Panc1 (cell line): ENCODE measurements around the gene GPR87. TPM values are rescaled to one million over a fixed set of nuclear protein-coding genes. Genes with fewer than 3 reads are reported as not detected.

ENCODE experiments used
- ATAC-seq: fragments of 200-7000 bp; cut with Tn5 transposase; 2 replicates; pipeline ENCODE4 v1.9.1; 2020; ENCODE audit warnings: mild to moderate bottlenecking, moderate library complexity
- BruUV-seq: library from RNA; stranded (reverse); fragments of 400-500 nt; replicated peaks from 2 replicates; lab custom pipeline; 2021; lab: Mats Ljungman, UMichigan
- CTCF ChIA-PET: fragments of 300-600 bp; sonication (Branson Sonifier 250); formaldehyde crosslinking; loops from one replicate; lab custom pipeline; 2022; ENCODE audit warnings: antibody characterized with exemption; lab: Charles Lee
- POLR2A ChIA-PET: fragments of 300-600 bp; sonication (Branson Sonifier 250); formaldehyde crosslinking; loops from one replicate; lab custom pipeline; 2022; ENCODE audit warnings: antibody characterized with exemption; lab: Charles Lee
- DNase-seq: peaks from one replicate; pipeline ENCODE4 v3.0.0-alpha.2; 2010; ENCODE audit warnings: low read depth, low spot score
- H3K27ac ChIP-seq: 2 replicates; pipeline ENCODE4 v1.5.1; 2011; ENCODE audit warnings: mild to moderate bottlenecking, low read length, inconsistent platforms
- H3K27me3 ChIP-seq: fragments of 200-500 bp; sonication (Bioruptor generic); 2 replicates; pipeline ENCODE4 v1.6.0; 2014; ENCODE audit warnings: low read length, inconsistent platforms; ENCODE audit not compliant: control insufficient read depth, insufficient read depth
- H3K36me3 ChIP-seq: fragments of 200-500 bp; sonication (Bioruptor generic); 2 replicates; pipeline ENCODE4 v1.5.1; 2014; ENCODE audit warnings: inconsistent platforms, mild to moderate bottlenecking, low read length, moderate library complexity; ENCODE audit not compliant: control insufficient read depth, insufficient read depth
- H3K4me1 ChIP-seq: 2 replicates; pipeline ENCODE4 v1.5.1; 2011; ENCODE audit warnings: inconsistent platforms, mild to moderate bottlenecking, low read length, moderate library complexity; ENCODE audit not compliant: control insufficient read depth, insufficient read depth
- H3K4me3 ChIP-seq, 2 experiments: 2 replicates each; pipeline ENCODE4 v1.5.1; 2011 to 2012; ENCODE audit warnings: low read depth in 2 of 2, low read length in 2 of 2, mild to moderate bottlenecking in 2 of 2, inconsistent platforms in 1 of 2, moderate library complexity in 1 of 2
- H3K9me3 ChIP-seq: fragments of 200-500 bp; sonication (Bioruptor generic); 2 replicates; pipeline ENCODE4 v1.5.1; 2014; ENCODE audit warnings: low read depth, mild to moderate bottlenecking, inconsistent platforms, low read length, moderate library complexity; ENCODE audit not compliant: control insufficient read depth, insufficient read depth
- POLR2AphosphoS5 ChIP-seq: IDR thresholded peaks from 2 replicates; pipeline ENCODE4 v1.6.1; 2012; ENCODE audit warnings: mild to moderate bottlenecking, low read depth, low read length, moderate library complexity
- SIN3A ChIP-seq: IDR thresholded peaks from 2 replicates; pipeline ENCODE4 v1.6.1; 2012; ENCODE audit warnings: low read depth, mild to moderate bottlenecking, low read length, moderate library complexity, borderline replicate concordance; ENCODE audit not compliant: insufficient read depth
- TCF7L2 ChIP-seq: IDR thresholded peaks from 2 replicates; pipeline ENCODE4 v1.6.1; 2011; ENCODE audit warnings: mild to moderate bottlenecking, low read depth, low read length, inconsistent platforms
- in situ Hi-C: cut with HindIII; loops from 2 replicates; pipeline ENCODE4 v1.10.0; 2016; ENCODE audit warnings: low sequenced_read_pairs, low pct_unique_long_range_greater_than_20kb
- intact Hi-C: fragments of 100-400 bp; cut with micrococcal nuclease; formaldehyde crosslinking; loops from one replicate; pipeline ENCODE4 v1.10.0; 2022; ENCODE audit not compliant: unreplicated experiment
- total RNA-seq: library from RNA; stranded (reverse); gene quantifications from one replicate; pipeline ENCODE4 v1.2.1, GENCODE V29; 2021; ENCODE audit not compliant: unreplicated experiment
- TF ChIP-seq, protein P1 (sequence below), 2 experiments: IDR thresholded peaks; 2 replicates each; pipeline ENCODE4 v1.6.1; 2011 to 2012; ENCODE audit warnings: low read depth in 2 of 2, control low read depth in 1 of 2, low read length in 1 of 2, mild to moderate bottlenecking in 1 of 2, moderate library complexity in 1 of 2; ENCODE audit not compliant: insufficient read depth in 1 of 2
- TF ChIP-seq, protein P2 (sequence below): fragments of 450-650 bp; IDR thresholded peaks from 2 replicates; pipeline ENCODE4 v1.5.1; 2017; ENCODE audit warnings: mild to moderate bottlenecking

Gene GPR87
- total RNA-seq, 1 experiment from 2014 or later, result not detected

DNA sequence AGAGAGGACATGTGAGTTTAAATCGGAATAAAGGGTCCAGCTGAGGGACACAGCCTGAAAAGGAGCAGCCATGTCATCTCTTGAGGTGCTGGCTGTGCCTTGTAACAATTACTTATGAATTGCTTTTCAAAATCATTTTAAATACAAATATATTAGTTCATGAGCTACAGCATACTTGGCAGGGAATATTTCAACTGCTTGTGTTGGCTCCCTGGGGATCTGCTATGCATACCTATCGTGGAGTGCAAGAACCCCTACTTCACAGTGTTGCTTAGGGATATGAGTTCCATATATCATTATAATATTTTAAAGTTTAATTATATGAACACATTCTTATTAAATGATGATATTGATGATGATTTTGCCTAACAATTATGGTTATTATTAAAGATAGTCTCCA is 19.2 kb downstream of the GPR87 start:
- H3K27me3 ChIP-seq, result no peaks in the 10 kb centered on the region
- no peak overlapping the region for H3K4me3 ChIP-seq
- intact Hi-C loops, result no loop called here
- no peak overlapping the region for H3K27ac ChIP-seq
- in situ Hi-C loops, result no loop called here
- DNase-seq (no peak), ATAC-seq (no peak)
- H3K9me3 ChIP-seq, result no peaks in the 10 kb centered on the region
- BruUV-seq, result no TSS peak
- ChIA-PET POLR2A (no interaction called here), CTCF (no interaction called here)
- no peaks in the 10 kb centered on the region for H3K36me3 ChIP-seq
- H3K4me1 ChIP-seq, result no peaks in the 10 kb centered on the region
- TF ChIP-seq SIN3A (no peak), POLR2AphosphoS5 (no peak), TCF7L2 (no peak)
- TF ChIP-seq, protein P1, sequence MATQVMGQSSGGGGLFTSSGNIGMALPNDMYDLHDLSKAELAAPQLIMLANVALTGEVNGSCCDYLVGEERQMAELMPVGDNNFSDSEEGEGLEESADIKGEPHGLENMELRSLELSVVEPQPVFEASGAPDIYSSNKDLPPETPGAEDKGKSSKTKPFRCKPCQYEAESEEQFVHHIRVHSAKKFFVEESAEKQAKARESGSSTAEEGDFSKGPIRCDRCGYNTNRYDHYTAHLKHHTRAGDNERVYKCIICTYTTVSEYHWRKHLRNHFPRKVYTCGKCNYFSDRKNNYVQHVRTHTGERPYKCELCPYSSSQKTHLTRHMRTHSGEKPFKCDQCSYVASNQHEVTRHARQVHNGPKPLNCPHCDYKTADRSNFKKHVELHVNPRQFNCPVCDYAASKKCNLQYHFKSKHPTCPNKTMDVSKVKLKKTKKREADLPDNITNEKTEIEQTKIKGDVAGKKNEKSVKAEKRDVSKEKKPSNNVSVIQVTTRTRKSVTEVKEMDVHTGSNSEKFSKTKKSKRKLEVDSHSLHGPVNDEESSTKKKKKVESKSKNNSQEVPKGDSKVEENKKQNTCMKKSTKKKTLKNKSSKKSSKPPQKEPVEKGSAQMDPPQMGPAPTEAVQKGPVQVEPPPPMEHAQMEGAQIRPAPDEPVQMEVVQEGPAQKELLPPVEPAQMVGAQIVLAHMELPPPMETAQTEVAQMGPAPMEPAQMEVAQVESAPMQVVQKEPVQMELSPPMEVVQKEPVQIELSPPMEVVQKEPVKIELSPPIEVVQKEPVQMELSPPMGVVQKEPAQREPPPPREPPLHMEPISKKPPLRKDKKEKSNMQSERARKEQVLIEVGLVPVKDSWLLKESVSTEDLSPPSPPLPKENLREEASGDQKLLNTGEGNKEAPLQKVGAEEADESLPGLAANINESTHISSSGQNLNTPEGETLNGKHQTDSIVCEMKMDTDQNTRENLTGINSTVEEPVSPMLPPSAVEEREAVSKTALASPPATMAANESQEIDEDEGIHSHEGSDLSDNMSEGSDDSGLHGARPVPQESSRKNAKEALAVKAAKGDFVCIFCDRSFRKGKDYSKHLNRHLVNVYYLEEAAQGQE (IDR thresholded peaks at IDR 0.05; ENCODE audit: insufficient read depth in 1 of 2, low read depth in 2 of 2, low read length in 1 of 2), result no peak
- TF ChIP-seq, protein P2, sequence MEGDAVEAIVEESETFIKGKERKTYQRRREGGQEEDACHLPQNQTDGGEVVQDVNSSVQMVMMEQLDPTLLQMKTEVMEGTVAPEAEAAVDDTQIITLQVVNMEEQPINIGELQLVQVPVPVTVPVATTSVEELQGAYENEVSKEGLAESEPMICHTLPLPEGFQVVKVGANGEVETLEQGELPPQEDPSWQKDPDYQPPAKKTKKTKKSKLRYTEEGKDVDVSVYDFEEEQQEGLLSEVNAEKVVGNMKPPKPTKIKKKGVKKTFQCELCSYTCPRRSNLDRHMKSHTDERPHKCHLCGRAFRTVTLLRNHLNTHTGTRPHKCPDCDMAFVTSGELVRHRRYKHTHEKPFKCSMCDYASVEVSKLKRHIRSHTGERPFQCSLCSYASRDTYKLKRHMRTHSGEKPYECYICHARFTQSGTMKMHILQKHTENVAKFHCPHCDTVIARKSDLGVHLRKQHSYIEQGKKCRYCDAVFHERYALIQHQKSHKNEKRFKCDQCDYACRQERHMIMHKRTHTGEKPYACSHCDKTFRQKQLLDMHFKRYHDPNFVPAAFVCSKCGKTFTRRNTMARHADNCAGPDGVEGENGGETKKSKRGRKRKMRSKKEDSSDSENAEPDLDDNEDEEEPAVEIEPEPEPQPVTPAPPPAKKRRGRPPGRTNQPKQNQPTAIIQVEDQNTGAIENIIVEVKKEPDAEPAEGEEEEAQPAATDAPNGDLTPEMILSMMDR, result no peak

DNA sequence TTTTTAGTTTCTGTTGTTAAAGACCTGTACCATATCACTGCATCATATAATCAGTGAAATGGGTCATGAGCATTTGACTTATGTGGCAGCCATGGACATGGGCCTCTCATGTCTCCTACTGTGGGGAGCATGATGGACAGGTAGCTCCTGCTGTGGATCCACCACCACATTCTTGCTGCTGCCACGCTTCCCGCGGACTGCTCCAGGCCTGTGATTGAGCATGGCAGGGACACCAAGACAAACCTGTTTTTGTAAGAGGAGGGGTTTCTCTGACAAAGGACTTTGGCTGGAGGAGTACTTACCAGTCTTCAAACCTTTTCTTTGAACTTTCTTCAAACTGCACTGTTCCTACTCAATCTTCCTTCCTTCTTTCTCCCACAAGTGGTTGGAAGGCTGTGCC is 20.4 kb downstream of the GPR87 start:
- POLR2A ChIA-PET, result no interaction called here
- H3K4me1 ChIP-seq, result no peaks in the 10 kb centered on the region
- H3K36me3 ChIP-seq, result no peaks in the 10 kb centered on the region
- H3K27me3 ChIP-seq, result no peaks in the 10 kb centered on the region
- no peak overlapping the region for H3K27ac ChIP-seq
- in situ Hi-C loops, result no loop called here
- BruUV-seq, result no TSS peak
- intact Hi-C loops, result no loop called here
- ATAC-seq, result no peak
- no peak overlapping the region for H3K4me3 ChIP-seq
- CTCF ChIA-PET, result no interaction called here
- DNase-seq, result no peak
- no peaks in the 10 kb centered on the region for H3K9me3 ChIP-seq
- TF ChIP-seq TCF7L2, result no peak
- no peak for TF ChIP-seq POLR2AphosphoS5
- TF ChIP-seq SIN3A, result no peak
- TF ChIP-seq, protein P2, result no peak
- TF ChIP-seq, protein P1 (IDR thresholded peaks at IDR 0.05; ENCODE audit: insufficient read depth in 1 of 2, low read depth in 2 of 2, low read length in 1 of 2), result no peak
